ENCODE results near the gene CLSTN2. TPM values are rescaled to one million over a fixed set of nuclear protein-coding genes. Genes with fewer than 3 reads are reported as not detected.

CLSTN2 gene
- total RNA-seq, 1 donor from 2014 or later, result 9.7 TPM

DNA sequence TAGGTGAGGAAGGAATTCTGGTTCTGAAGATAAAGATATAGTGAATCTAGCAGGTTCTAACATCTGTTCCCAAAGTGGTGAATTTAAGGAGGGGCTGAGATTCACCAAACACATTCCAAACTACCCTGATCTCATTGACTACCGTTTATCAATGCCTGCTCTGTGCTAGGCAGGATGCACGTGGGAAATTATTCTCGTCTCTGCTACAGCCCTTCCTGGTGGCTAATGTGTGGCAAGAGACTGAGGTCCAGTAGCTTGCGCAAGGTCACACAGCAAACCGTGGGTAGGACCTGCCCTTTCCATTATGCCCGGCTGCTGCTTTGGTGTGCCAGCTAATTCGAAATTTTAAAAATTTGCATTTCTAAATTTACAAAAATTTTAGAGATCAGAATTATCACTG lies 533.4 kb downstream of the CLSTN2 start:
- TF ChIP-seq, protein P1, sequence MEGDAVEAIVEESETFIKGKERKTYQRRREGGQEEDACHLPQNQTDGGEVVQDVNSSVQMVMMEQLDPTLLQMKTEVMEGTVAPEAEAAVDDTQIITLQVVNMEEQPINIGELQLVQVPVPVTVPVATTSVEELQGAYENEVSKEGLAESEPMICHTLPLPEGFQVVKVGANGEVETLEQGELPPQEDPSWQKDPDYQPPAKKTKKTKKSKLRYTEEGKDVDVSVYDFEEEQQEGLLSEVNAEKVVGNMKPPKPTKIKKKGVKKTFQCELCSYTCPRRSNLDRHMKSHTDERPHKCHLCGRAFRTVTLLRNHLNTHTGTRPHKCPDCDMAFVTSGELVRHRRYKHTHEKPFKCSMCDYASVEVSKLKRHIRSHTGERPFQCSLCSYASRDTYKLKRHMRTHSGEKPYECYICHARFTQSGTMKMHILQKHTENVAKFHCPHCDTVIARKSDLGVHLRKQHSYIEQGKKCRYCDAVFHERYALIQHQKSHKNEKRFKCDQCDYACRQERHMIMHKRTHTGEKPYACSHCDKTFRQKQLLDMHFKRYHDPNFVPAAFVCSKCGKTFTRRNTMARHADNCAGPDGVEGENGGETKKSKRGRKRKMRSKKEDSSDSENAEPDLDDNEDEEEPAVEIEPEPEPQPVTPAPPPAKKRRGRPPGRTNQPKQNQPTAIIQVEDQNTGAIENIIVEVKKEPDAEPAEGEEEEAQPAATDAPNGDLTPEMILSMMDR (conservative IDR thresholded peaks at IDR 0.05; ENCODE audit: low read depth, low read length), result no peak
- no peak overlapping the region for H3K4me3 ChIP-seq (ENCODE audit: low read depth, low read length)
- DNase-seq (ENCODE audit: low read depth), result no peak

DNA sequence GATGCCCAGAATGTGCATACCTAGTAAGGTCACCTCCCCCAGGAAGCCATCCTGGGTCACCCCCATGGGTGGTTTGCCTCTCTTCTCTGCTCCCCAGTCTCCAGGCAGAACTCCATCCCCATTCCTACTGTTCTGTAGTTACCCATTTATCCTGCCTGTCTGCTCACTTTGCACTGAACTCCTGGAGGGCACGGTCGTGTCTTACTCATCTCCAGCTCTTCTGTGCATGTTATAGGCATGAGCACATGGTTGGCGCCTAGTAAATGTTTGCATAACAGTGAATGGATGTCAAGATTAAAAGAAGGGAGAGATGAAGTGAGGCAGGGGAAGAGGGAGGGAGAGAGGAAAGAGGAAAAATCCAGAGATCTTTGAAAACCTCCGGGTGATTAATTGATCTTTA lies 534.5 kb downstream of the CLSTN2 start:
- DNase-seq (ENCODE audit: low read depth), result no peak
- TF ChIP-seq, protein P1 (conservative IDR thresholded peaks at IDR 0.05; ENCODE audit: low read depth, low read length), result no peak

DNA sequence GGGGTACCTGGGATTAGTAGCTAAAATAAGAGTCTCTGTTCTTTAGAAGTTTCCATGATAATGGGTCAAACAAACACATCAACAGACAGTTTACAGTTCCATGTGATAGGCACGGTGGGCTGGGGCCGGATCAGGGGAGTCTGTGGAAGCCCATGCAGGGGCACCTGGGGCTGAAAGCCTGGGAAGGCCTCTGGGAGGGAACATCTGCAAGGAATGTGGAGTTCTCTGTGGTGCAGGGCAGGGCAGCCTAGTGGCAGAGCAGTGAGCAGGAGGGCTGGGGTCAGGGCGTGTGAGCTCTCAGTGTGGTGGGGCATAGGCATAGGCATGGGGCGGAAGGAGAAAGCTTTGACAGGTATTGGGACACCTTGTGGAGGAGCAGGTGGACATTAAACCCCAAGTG lies 535.2 kb downstream of the CLSTN2 start:
- no peak for DNase-seq (ENCODE audit: low read depth)
- TF ChIP-seq, protein P1 (conservative IDR thresholded peaks at IDR 0.05; ENCODE audit: low read depth, low read length), result no peak
- no peak overlapping the region for H3K4me3 ChIP-seq (ENCODE audit: low read depth, low read length)

More for the DNA sequence above, 534.5 kb downstream of the CLSTN2 start:
- H3K4me3 ChIP-seq (ENCODE audit: low read depth, low read length), result no peak overlapping the region

DNA sequence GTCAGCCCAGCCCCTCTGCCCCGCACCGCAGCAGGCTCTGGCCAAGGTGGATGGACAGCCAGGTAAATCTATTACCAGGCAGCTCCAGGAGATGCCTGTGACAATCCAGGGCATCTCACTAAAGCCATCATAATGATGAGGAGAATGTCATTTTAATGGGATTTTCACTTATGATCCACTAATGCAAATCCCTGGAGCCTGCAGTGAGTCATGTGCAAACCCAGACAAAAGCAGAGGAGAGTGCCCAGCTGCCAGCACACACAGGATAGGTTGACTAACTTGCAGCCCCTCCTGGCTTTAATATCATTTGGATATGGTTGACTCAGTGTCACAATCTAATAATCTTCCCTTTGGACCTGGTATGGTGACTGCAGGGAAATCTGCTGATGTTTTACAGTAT lies 536.0 kb downstream of the CLSTN2 start:
- TF ChIP-seq, protein P1 (conservative IDR thresholded peaks at IDR 0.05; ENCODE audit: low read depth, low read length), result no peak
- H3K4me3 ChIP-seq (ENCODE audit: low read depth, low read length), result no peak overlapping the region
- DNase-seq (ENCODE audit: low read depth), result no peak

DNA sequence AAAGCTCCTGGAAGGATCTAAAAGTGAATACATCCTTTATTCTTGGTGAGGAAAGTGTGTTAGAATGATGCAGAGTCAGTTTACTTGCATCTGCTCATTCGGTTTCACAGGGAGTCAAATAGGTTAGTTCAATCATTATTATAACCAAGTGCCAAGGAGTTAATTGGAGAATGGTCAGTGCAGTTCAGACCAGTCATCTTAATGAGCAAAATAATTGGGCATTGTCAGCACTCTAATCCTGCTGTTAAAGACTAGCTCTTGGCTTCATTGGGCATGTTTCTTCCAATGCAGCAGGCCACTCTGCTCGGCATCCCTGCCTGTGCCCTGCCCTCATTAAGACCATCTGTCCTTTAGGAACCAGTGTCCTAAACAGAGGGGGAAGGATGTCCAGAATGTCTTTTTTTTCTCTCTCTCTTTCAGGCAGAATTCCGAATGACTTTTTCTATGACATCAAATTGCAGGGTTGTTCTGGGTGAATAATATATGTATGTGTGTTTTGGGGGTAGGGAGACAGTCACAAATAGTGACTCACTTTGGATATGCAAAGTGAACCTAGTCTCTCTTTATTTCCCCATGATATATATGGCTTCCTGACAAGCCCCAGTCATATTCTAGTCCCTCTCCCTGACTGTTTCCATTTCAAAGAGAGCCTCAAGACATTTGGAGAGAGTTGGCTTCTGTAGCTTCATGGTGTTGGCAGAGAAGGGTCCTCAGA lies 537.5 kb downstream of the CLSTN2 start:
- DNase-seq (ENCODE audit: low read depth), result no peak
- TF ChIP-seq, protein P1 (conservative IDR thresholded peaks at IDR 0.05; ENCODE audit: low read depth, low read length), result no peak
- H3K4me3 ChIP-seq (ENCODE audit: low read depth, low read length), result no peak overlapping the region

DNA sequence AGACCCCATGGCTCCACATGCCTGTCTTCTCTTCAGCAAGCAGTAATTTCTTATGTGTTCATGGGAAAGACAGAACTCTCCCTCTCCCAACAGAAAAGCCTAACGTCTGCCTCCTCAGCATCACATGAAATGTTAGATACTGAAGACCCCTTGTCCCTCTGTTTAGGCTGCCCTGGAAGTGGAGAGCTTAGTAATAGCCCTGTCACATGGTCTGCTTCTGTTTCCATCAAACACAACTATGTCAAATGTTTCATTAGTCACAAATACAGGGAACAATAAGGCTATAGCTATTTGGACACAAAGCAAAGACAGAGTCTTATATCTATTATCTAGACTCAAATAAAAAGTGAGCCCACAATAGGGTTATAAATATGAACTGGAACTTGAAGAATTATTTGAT lies 552.6 kb downstream of the CLSTN2 start:
- no peak for DNase-seq (ENCODE audit: low read depth)
- no peak overlapping the region for H3K4me3 ChIP-seq (ENCODE audit: low read depth, low read length)
- TF ChIP-seq, protein P1 (conservative IDR thresholded peaks at IDR 0.05; ENCODE audit: low read depth, low read length), result no peak

DNA sequence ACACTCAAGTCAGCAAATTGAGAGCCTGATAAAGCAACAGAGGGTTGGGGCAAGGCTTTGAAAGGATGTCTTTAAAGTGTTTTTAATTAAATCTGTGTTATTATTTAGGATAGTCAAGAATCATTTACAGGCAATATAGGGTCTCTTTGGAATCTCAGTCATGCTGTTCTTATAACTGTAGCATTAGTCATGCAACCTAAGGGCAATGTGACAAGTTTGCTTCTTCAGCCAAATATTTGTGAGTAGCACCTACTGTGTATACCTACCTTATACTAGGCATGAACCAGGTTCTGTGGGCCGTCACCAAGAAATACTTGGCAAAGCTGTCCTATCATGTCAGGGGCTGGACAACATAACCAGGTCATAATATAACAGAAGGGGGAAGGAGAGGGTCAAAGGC lies 558.3 kb downstream of the CLSTN2 start:
- DNase-seq (ENCODE audit: low read depth), result no peak
- TF ChIP-seq, protein P1 (conservative IDR thresholded peaks at IDR 0.05; ENCODE audit: low read depth, low read length), result no peak
- H3K4me3 ChIP-seq (ENCODE audit: low read depth, low read length), result no peak overlapping the region
